ENCODE data around the gene SLC39A11.

SLC39A11 gene

DNA sequence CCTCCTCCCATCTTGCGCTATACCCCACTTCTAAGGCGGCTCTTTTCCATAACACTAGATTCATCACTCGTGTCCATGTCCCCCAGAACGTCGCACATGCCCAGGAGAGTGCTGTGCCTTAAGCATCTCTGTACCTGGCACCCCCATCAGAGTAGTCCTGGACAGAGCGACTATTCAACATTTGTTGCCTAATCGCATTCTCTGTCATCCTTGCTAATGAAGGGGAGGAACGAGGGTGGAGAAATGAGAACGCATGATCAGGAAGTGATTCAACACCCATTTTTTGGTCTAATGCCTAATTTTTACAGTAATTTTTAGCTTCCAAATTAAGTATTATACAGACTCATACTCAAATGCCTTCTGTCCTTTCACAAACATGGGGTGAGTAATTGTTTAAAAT is 53.2 kb downstream of the SLC39A11 start:
- no peak for DNase-seq

DNA sequence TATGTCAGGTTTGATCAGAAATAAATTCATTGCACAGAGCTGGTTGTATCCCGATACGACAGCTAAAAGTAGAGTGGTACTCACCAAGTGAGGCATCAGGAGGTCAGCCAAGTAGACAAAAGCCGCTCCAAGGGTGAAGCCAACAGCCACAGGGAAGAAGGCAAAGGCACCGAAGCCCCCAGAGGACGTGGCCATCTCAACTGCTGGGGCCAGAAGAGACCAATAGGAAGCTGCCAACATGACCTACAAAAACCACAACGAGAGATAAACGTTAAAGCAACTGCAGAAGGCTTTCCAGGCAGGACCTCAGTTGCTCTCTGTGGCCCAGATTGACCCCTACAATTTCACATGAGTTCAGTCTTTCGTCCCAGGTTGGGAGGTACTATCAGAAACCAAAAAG is 61.0 kb downstream of the SLC39A11 start:
- DNase-seq: no peak

DNA sequence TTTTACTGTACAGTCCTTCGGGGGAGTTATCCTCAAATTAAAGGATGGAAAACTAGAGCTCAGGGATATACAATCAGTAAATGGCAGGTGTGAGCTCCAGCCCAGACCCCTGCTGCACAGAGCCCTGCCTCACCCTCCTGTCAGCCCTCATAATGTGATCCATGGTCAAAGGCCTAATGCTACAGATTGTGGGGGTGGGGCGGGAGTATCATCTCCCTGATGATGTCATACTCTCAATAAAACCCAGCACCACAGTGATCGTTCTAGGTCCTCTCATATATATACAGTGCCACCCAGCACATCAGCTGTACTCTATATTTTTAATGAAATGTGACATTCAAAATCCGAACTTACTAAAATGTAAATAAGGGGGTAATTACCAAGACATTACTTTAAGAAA is 61.5 kb downstream of the SLC39A11 start:
- DNase-seq: peak; percentile 33

DNA sequence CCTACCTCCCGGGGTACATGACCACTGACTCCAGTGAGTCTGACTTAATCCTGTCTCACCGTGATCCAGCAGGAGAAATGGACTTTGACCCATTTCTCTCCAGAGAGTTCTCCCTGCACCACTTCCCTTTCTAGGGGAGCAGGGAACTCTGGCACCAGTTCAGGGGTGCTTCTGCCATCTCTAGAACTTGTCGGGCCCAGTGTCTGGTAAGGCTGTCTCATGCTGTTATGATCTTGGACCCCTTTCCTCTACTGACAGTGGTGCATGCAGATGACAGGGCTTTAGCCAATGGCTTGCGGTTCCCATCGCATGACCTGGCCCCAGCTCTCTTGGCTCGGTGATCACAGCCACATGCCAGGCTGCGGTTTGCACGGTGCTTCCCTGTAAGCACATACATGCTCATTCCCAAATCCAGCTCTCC is 62.0 kb downstream of the SLC39A11 start:
- no peak for DNase-seq

DNA sequence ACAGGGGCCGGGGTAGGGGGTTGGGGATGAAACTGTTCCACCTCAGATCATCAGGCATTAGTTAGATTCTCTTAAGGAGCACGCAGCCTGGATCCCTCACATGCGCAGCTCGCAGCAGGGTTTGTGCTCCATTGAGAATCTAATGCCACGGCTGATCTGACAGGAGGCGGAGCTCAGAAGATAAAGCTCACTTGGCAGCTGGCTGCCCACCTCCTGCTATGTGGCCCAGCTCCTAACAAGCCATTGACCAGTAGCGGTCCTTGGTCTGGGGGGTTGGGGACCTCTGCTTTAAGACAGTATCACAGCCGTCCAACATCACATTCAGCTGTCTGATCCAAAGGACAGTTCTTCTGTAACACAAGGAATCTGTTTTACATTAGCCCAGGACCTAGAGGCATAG is 62.5 kb downstream of the SLC39A11 start:
- no peak for DNase-seq

DNA sequence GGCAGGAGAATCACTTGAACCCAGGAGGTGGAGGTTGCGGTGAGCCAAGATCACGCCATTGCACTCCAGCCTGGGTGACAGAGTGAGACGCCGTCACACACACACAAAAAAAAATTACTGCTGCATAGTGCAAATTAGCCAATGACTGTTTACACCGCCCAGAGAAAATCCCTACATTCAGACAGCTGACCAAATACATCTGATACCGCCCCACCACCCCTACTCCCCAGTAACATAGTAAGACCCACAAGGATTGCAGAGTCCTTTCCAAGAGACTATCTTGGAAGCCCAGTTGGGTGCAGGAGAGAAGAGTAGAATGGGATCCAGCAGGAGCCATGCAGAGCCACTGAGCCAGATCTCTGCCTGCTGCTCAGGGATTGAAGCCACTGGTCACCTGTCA is 63.5 kb downstream of the SLC39A11 start:
- no peak for DNase-seq

DNA sequence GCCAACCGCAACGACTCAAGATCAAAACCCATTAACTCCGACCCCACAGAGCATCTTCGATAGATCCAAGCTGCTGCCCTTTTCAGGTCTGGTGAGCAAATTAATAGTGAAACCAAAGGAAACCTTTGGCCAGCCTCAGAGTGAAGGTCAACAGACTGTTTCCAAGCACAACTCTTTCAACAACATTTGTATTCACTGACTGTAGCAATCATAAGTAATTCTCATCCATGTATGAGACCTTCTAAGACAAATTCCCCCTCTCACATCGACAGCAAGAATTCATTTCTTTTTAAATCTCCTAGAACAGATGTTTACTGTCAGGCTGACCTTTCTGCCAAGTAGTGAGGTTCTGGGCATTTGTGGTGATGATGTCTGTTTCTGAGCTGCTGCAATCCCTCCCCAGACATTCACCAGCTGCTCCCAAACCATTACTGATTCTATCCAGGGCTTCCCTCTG is 64.2 kb downstream of the SLC39A11 start:
- DNase-seq: no peak

DNA sequence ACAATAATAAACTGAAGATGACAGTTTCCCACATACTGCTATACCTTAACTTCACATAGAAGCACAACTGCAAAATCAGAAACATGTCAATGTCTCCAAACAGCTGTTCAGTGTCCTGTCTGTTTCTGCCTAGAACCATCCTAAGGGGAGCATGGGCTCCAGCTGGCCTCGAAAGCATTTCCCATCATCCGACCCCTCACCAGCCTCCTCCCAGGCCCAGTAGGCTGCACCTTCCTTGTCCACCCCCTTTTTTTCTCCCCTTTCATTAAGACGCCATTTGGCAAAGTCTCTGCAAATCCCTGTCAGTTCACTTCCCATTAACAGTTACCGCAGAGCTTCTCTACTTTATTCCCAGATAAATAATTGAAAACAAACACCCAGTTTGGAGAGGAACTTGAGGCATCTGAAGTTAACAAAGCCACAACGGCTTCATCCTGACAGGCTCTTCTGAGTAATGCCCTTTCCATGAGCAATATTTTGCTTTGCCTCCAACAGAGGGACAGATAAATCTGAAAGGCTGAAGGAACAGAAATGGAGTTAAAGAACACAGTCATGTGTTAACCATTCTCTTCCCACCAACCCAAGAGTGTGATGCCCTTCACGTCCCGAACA is 65.3 kb downstream of the SLC39A11 start:
- DNase-seq: no peak

DNA sequence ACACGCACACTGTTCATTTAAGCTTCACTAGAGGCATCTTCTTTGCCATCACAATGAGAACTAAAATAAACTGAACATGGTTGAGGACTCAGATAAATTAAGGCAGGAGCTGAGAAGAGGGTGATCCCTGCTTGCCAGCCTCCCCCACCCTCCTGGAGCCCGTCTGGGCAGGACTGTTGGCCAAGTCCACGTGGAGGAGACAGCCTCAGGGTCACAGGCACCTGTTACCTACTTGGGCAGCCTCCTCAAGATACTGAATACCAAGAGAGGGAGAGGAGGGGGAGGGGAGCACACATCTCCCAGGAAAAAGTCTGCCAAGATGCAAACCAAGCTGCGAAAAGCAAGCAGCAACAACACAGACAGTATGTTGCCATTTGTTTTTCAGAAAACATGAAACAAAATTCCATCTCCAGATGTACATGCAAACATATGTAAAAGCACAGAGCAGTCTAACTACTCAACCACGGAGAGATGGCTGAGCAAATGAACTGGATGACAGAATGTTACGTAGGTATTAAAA is 67.4 kb downstream of the SLC39A11 start:
- no peak for DNase-seq

DNA sequence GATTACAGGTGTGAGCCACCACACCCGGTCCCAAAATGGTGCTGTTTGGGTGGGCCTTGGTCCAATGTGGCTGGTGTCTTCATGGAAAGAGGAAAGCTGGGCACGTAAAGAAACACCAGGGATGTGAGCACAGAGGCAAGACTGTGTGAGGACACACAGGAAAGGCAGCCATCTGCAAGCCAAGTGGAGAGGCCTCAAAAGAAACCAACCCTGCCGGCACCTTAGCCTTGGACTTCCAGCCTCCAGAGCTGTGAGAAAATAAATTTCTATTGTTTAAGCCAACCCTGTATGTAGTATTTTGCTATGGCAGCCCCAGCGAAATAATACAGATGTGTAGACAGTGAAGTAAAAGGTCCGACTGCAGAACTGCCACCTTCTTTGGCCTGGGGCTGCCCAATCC is 68.7 kb downstream of the SLC39A11 start:
- no peak for DNase-seq

DNA sequence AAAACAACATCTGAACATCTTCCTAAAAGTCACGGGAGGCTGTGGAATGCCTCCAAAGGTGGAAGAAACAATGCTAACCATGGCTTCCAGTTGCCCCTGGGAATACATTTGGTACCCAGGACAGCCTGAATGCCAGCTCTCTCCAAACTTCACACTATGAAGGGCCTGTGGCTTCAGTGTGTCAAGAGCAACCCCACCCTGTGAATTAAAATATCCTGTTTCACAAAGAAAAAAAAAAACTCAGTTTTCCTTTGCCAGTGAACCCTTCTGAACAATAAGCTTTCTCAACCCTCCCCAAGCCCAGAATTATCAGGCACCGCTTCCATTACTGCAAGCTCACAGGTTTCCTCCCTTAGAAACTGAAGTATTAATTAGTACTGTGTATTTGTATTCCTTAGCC is 69.8 kb downstream of the SLC39A11 start:
- no peak for DNase-seq

DNA sequence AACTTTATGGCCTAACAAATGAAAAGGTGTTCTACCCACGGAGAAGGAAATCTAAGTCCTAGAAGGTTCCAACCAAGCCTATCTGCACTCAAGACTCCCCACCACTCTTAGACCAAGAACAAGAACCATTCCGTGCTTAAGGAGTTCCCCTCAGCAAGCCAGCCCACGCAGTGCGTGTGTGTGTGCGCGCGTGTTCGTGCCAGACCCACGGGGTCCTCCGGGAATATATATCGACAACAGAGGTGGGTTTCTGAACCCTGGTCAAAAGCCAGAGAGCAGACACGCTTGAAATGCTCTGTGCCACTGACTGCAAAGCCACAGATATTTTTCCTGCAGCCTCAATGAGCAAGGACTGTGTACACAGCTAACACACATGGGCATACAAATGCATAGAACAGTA is 70.7 kb downstream of the SLC39A11 start:
- DNase-seq: no peak

DNA sequence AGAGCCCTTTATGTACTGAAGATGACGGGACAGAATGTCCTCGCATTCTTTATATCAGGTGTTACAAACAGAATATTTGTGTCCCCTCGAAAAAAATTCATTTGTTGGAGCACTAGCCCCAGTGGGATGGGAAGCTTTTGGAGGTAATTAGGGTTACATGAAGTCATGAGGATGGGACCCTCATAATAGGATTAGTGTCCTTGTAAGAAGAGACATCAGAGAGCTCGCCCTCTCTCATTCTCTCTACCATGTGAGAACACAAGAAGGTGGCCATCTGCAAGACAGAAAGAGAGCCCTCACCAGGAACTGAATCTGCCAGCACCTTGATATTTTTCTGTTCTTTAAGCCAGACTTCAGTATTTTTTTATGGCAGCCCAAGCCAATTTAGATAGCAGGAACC is 72.4 kb downstream of the SLC39A11 start:
- no peak for DNase-seq

DNA sequence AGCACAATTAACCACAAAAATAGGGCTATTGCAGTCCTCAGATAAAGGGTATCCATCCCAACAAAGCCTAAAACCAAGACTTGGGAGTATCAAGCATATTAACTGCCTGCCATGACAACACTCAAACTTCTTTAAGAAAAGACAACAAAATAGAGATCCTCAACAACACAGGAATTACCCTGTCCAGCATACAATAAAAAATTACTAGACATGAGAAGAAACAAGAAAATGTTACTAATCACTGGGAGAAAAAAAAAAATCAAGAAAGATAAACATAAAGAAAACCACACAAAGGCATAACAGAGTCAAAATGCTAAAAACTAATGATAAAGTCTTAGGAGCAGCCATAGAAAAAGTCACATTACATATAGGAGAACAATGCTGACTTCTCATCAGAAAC is 73.9 kb downstream of the SLC39A11 start:
- DNase-seq: no peak

DNA sequence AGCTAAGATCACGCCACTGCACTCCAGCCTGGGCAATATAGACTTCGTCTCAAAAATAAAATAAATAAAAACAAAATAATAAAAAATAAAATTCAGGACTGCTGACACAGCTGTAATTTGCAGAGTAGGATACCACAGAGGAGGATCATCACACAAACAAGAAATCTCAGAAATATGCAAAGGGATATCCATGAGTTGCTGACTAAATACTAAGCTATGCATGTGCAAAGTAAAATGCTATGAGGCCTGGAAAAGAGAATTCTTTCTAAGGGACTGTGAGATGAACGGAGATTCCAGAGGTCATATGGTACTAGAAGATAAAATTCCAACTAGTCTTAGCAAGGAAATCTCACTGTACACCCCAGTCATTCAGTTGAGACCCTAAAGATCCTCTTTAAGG is 74.8 kb downstream of the SLC39A11 start:
- DNase-seq: no peak

DNA sequence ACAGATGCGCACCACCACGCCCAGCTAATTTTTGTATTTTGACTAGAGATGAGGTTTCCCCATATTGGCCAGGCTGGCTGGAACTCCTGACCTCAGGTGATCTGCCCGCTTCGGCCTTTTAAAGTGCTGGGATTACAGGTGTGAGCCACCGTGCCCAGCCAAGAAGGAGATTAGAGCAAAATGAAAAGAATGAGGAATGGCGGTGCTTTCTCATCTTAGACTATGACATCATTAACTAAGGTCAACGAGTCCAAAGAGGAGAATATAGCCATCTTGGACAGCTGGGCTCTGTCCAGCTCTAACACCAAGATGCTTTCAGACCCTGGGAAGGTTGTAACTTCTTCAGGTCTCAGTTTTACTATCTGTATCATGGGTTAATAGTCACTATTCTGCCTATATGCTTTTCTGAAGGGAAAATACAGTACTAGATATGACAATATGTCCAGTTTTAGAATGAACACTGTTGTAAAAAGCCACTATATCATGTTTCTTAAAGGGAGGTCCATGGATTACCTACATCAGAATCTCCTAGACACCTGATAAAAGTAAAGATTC is 76.7 kb downstream of the SLC39A11 start:
- no peak for DNase-seq

DNA sequence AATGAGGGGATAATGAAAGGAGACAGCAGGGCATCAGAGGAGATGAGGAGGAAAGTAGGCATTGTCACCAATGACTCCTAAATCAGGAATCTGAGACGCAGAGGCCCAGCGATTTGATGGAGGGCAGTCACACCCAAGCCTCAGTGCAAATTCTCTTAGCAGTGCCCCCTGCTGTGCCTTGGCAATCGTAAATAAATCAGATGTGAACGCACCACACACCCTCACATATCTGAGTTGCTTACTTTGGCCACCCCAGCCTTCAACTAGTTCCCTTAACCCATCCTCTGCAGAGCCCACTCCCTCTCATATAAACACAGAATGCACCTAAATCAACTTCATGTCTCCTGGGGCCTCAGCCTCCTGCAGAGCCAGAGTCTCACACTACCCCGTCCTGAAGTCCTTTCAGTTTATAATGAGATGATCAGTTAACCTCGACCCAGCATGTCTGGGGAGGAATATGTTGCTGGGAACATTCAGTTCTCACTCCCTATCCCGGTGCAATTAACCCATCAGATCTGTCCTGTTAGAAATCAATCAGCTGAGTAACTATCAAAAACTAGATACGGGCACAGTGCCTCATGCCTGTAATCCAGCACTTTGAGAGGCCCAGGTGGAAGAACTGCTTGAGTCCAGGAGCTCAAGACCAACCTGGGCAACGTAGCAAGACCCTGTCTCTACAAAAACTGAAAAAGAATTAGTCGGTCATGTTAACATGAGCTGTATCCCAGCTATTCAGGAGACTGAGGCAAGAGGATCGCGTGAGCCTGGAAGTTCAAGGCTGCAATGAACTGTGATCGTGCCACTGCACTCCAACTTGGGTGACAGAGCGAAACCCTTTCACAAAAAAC is 78.4 kb downstream of the SLC39A11 start:
- DNase-seq: no peak

DNA sequence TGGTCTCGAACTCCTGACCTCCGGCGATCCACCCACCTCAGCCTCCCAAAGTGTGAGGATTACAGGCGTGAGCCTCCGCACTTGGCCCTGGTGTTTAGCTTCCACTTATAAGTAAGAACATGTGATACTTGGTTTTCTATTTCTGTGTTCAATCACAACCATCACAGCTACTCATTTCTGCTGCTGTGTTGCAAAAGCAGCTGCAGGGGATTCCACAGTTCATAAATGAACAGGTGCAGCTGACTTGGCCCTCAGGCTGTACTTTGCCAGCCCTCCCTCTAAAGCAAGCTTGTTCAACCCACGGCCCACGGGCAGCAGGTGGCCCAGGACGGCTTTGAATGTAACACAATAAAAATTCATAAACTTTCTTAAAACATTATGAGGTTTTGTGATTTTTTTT is 79.2 kb downstream of the SLC39A11 start:
- DNase-seq: no peak

DNA sequence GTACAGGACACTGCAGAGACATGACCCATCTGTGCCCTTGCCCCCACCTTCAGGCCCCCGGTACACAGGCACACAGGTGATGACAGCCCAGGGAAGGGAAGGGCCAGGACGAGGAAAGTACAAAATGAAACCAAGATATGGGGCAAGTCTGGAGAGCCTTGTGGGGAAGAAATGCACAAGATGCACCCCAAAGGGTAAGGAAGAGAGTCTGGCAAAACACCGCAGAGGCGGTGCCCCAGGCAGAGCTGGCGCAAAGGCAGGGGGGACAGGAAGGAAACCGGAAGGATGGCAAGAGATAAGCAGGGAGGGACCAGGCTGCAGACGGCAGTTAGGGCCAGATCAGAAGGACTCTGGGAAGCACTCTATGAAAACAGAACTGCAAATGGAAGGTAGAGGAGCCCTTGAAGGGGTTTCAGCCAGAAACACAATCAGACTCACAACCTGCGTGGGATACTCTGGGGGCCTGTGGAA is 81.4 kb downstream of the SLC39A11 start:
- DNase-seq: peak; percentile 45

DNA sequence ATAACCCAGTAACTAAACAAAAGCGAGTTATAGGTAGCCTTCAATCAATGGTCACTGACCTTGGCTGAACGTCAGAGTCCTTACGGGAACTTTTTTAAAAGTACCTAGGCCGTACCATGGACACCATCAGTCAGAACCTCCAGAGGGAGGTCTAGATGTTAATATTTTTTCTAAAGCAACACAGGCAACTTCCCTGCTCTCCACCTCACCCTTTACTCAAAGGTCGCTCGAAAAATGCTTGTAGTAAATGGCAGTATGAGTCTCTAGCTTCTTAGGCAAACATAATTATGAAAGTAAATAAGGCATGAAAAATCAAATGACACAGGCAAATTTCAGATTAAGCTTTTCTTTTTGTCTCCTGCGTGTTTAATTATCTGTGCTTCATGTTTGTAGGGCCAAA is 82.1 kb downstream of the SLC39A11 start:
- DNase-seq: peak; percentile 18

DNA sequence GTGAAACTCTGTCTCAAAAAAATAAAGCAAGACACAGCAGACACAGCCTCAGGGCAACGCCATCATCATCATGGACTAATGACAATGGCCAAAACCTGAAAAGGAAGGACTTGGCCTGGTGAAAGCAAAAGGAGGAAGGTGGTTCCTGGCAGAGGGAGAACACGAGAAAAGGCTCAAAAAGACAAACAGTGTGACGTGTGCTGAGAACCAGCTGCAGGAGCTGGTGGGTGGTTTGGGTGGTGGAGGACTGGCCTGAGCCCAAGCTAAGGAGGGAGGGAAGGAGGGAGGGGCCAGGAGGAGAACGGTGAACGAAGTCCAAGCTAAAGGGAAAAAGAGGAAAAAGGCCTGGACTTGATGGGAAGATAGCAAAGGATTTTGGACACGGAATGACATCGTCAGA is 85.1 kb downstream of the SLC39A11 start:
- no peak for DNase-seq

DNA sequence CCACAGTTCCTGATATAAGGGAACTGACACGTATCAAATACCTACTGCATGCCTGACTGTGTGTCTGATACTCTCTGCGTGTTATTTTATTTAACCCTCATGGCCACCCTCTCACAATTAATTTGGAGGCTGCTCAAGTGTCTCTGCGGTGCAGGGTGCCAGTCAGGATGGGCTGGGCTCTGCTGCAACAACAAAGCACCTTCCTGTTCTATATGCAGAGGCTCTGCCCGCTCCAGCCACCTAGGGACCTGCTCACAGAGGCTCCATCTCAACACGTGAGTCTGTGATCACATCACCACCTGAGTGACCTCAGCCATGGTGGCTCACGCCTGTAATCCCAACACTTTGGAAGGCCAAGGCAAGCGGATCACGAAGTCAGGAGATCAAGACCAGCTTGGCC is 87.1 kb downstream of the SLC39A11 start:
- no peak for DNase-seq

DNA sequence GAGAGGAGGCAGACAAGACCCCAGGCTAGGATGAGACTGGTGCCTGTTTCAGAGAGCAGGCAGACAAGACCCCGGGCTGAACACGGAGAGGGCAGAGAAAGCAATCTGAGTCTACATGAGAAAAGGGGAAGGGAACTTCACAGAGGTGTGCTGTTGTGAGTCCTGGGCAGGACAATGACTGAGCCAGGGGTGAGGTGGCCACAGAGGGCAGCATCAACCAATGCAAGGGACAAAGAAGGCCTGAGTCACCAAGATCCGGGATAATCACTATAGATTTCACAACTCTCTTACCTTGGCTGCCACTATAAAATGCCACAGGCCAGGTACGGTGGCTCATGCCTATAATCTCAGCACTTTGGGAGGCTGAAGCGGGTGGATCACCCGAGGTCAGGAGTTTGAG is 89.0 kb downstream of the SLC39A11 start:
- no peak for DNase-seq

DNA sequence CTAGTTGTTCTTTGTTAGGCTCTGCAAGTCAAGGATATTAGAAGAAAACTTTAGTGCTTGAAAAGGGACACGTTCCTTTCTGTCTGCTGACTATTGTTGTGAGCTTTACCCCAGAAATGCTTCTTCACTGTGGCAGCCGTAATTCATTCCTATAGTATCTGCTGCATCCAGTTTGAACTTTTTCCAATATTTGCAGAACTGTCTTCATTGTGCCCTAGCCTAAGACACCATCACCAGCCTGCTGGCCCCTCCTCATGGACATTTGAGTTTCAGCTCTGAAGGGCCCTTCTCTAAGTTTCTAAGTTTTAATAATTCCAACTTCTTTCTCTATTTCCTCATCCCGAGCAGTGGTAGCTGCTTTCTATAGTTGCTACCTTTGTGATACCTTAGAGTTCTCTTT is 91.7 kb downstream of the SLC39A11 start:
- no peak for DNase-seq
